ENCODE measurements around the gene SLC2A13. TPM values are rescaled to one million over a fixed set of nuclear protein-coding genes. Genes with fewer than 3 reads are reported as not detected.

The SLC2A13 gene
- total and polyA plus RNA-seq, 8 donors: 0.93 to 87.5 (median 4.0) TPM

DNA sequence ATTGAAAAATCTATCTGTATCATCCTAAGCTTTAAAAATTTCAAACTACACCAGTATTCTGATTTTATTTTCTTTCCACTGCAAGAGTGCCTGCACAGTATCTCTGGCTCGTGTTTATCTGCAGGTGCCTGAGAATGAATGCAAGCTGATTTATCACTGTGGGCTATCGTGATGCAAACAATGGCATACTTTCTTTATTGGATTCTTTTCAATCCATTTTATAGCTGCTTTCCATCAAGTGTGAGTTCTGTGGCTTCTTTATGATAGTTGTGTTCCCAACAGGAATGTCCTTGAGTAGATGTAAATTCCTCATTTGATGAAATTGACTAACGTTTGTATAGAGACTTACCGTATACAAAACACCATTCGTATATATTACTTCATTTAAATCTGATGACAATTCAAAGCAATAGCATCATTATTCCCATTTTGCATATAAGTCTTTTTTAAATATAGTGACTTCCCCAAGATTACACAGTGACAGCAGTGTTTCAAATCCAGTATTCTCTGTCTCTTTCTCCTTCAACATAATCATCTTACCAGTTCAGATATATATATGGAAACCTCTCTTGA lies 326.0 kb downstream of the SLC2A13 start:
- Histone ChIP-seq H3K4me1 (no peaks in the 10 kb centered on the region), H3K27ac (no peak overlapping the region), H3K36me3 (no peaks in the 10 kb centered on the region), H3K27me3 (no peaks in the 10 kb centered on the region), H3K4me3 (no peak overlapping the region), H3K9me3 (peaks cover 0 to 2% (median 0%) of the 10 kb centered on the region in 4 donors)
- no peak for DNase-seq
- no peak for TF ChIP-seq EP300 (IDR thresholded peaks at IDR 0.05)
- no peak for TF ChIP-seq POLR2AphosphoS5 (IDR thresholded peaks at IDR 0.05)
- 58 to 67% (median 60%) methylated on average over 5 of the region's 5 CpGs for WGBS, 5 donors
- intact Hi-C loops (cut with DNase I; ENCODE audit: low total_unique reads): no loop called here

- DNase-seq: no peak
- WGBS, 5 donors: 88 to 91% (median 90%) methylated on average over 8 to 11 of the region's 11 CpGs
- Histone ChIP-seq H3K27ac (no peak overlapping the region), H3K27me3 (no peaks in the 10 kb centered on the region), H3K9me3 (no peaks in the 10 kb centered on the region), H3K4me1 (no peaks in the 10 kb centered on the region), H3K4me3 (no peak overlapping the region), H3K36me3 (no peaks in the 10 kb centered on the region)
- intact Hi-C loops (cut with DNase I; ENCODE audit: low total_unique reads): no loop called here
- TF ChIP-seq POLR2AphosphoS5 (IDR thresholded peaks at IDR 0.05): no peak
- TF ChIP-seq EP300 (IDR thresholded peaks at IDR 0.05): no peak
Measured at GRCh38 chr12:39777465-39777864, 328.4 kb downstream of the SLC2A13 start.

DNA sequence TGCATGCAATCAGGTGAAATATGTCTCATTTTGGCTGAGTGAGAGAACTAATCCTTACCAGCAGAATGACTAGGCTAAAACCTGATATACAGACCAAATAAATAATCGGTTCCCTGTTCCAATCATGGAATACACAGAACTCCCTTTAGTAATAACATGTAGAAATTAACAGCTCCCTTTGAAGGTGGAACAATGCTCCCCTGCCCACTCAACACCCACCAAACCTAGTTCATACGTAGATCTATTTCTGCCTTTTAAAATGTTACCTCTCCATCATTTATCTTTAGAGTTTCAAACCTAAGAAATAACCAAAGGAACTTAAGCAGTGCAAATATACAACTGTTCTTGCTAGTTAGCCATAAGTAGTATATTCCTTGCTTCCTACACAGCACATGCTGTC lies 332.6 kb downstream of the SLC2A13 start:
- Histone ChIP-seq H3K27me3 (no peaks in the 10 kb centered on the region), H3K4me1 (no peaks in the 10 kb centered on the region), H3K4me3 (no peak overlapping the region), H3K9me3 (no peaks in the 10 kb centered on the region), H3K36me3 (no peaks in the 10 kb centered on the region), H3K27ac (no peak overlapping the region)
- intact Hi-C loops (cut with DNase I; ENCODE audit: low total_unique reads): no loop called here
- no peak for DNase-seq
- 86 to 96% (median 89%) methylated on average over 2 of the region's 2 CpGs for WGBS, 5 donors
- no peak for TF ChIP-seq POLR2A (IDR thresholded peaks at IDR 0.05)
- TF ChIP-seq POLR2AphosphoS5 (IDR thresholded peaks at IDR 0.05): no peak
- no peak for TF ChIP-seq CTCF (IDR thresholded peaks at IDR 0.05)
- no peak for TF ChIP-seq EP300 (IDR thresholded peaks at IDR 0.05)

GRCh38 chr12:39772821-39773259 lies 333.0 kb downstream of the SLC2A13 start:
- no peak overlapping the region for H3K27ac ChIP-seq
- no peak overlapping the region for H3K4me3 ChIP-seq
- intact Hi-C loops (cut with DNase I; ENCODE audit: low total_unique reads): no loop called here
- no peaks in the 10 kb centered on the region for H3K27me3 ChIP-seq
- TF ChIP-seq CTCF (IDR thresholded peaks at IDR 0.05) (no peak), POLR2AphosphoS5 (IDR thresholded peaks at IDR 0.05) (no peak), POLR2A (IDR thresholded peaks at IDR 0.05) (no peak), EP300 (IDR thresholded peaks at IDR 0.05) (no peak)
- no peaks in the 10 kb centered on the region for H3K9me3 ChIP-seq
- WGBS, 5 donors: 57 to 86% (median 74%) methylated on average over 3 of the region's 3 CpGs
- H3K36me3 ChIP-seq: no peaks in the 10 kb centered on the region
- H3K4me1 ChIP-seq: no peaks in the 10 kb centered on the region
- no peak for DNase-seq

- Histone ChIP-seq H3K36me3 (no peaks in the 10 kb centered on the region), H3K27me3 (no peaks in the 10 kb centered on the region), H3K4me1 (no peaks in the 10 kb centered on the region), H3K9me3 (no peaks in the 10 kb centered on the region), H3K4me3 (no peak overlapping the region), H3K27ac (no peak overlapping the region)
- TF ChIP-seq POLR2A (IDR thresholded peaks at IDR 0.05) (no peak), EP300 (IDR thresholded peaks at IDR 0.05) (no peak), CTCF (IDR thresholded peaks at IDR 0.05) (no peak), POLR2AphosphoS5 (IDR thresholded peaks at IDR 0.05) (no peak)
- intact Hi-C loops (cut with DNase I; ENCODE audit: low total_unique reads): no loop called here
- 94 to 100% (median 98%) methylated on average over 1 of the region's 1 CpG for WGBS, 5 donors
- no peak for DNase-seq
Measured at GRCh38 chr12:39771456-39771855, 334.4 kb downstream of the SLC2A13 start.
